ENCODE data around the gene MOB3A.

MOB3A gene

DNA sequence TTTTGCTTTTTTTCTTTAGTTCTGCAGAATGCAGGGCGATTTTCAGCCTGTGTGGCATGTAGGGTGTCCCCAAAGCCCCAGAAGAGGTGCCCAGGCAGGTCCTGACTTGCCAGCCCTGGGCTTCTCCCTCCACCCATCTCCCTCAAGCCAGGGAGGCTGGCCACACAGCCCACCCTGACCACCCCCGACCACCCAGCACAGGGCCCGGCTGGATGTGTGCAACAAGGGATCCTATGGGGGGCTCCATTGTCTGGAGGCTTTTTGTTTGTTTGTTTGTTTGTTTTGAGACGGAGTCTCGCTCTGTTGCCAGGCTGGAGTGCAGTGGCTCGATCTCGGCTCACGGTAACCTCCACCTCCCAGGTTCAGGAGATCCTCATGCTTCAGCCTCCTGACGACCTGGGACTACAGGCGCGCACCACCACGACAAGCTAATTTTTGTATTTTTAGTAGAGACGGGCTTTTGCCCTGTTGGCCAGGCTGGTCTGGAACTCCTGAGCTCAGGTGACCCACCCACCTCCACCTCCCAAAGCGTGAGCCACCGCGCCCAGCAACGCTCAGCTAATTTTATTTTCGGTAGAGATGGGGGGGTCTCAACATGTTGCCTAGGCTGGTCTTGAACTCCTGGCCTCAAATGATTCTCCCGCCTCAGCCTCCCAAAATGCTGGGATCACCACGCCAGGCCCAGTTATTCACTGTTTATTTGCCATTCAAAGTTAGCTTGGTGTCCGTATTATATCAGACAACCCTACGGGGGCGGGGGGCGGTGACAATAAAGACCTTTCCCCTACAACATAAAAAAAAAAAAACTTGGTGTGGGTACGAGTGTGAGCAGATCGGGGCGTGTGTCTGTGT, 37.3 kb downstream of the MOB3A start:
- no peak for DNase-seq

DNA sequence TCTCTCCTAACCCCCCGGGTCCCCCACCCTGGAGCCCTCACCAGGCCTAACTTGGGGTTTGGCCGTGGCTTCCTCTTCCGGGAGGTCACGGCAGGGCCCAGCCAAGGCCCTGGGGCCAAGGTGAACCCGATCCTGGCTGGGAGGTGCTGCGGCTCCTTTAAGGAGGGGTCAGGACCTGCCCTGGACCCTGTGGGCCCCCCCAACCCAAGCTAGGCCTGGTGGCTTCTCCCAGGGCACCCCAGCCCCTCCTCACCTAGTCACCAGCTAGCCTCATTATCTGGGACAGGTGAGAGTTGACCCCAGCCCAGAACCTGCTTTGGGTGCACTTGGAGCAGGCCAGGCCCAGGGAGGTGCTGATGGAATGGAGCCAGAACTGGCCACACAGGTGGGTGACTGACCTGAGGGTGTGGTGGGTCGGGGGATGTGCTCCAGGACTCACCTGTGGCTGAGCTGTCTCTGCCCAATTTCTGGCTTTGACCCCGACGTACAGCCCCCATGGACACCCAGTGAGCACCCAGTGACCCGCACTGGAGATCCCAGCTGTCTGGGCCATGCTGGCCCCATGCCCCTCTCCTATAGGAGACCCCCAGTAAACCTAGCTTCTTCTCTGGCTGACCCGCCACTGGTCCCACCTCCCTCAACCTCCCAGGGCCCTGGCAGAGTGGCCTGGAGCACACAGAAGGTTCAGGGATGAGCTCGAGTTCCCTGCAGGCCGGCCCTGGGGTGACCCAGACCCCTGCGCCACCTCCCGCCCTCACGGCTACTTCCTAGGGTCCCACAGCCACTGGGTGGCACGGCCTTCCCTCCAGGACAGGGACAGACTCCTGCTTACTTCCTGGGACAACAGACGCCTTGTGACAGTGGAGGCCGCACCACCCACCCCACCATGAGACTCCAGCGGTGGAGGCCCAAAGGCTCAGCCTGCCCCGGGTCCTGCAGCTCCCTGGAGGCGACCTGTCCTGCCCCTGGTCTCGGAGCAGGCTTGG, 38.3 kb downstream of the MOB3A start:
- no peak for DNase-seq

DNA sequence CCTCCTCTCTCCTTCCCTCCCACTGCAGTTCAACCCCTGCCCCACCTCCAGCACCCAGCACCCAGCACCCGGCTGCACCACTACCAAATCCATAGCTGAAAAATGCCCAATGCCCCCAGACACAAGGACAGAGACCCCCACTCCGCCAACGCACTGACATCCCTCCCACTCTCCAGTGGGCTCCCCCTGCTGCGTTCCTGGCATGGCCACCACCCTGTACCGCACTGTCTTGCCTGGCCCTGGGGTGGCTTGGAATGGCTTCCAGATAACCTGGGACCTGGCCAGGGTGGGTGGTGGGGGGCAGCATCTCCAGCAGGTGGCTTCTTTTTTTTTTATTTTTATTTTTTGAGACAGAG, 39.3 kb downstream of the MOB3A start:
- DNase-seq, result no peak

DNA sequence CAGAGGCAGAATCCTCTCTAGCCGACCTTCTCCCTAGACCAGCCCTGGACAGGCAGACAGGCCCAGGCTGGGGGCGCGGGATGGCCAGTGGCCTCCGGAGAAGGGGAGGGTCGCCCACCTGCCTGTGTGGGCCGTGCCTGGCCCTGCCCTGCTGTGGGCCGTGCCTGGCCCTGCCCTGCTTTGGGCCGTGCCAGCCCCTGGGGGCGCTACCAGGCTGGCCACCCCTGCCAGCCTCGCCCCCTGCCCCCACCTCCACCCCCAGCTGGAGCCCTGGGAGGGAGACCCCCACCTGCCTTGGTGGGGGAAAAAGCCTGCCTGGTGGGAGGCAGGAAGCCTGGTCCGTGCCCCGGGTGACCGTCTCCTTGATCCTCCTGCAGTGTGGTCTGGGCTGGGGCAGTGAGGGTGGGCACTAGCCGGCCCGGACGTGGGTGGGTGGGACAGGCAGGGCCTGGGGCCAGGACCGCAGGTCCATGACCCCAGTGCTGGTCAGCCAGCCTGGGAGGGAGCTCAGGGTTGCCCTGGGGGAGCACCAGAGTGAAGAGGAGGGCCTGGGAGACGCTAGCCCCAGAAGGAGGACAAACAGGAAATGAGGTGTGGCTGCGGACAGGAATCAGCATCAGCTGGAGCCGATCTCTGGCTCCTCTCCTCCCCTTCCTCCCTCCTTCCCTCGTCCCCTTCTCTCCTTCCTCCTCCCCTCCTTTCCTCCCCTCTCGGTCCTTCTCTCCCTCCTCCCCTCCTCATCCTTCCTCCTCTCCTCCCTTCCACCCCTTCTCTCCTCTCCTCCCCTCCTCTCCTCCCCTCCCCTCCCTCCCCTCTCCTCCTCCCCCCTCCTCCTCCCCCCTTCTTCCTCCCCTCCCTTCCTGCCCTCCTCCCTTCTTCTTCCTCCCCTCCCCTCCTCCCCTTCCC, 39.9 kb downstream of the MOB3A start:
- DNase-seq, result peak; percentile 70

DNA sequence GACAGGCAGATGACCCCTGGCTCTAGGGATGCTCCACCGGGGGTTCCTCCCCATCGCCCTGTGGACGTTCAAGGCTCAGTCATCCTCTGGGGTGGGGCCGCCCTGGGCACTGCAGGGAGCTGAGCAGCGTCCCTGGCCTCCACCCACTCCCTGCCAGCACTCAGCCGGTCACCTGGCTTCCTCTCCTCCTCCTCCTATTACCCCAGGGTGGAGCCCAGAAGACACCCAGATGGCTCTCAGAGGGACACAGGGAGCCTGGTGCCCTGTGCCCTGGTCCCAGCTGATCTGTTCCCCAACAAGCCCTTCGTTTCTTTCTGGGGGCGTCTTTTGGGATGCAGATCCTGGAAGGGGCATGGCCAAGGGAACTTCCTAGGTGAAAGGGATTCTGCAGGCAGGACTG, 41.4 kb downstream of the MOB3A start:
- no peak for DNase-seq

DNA sequence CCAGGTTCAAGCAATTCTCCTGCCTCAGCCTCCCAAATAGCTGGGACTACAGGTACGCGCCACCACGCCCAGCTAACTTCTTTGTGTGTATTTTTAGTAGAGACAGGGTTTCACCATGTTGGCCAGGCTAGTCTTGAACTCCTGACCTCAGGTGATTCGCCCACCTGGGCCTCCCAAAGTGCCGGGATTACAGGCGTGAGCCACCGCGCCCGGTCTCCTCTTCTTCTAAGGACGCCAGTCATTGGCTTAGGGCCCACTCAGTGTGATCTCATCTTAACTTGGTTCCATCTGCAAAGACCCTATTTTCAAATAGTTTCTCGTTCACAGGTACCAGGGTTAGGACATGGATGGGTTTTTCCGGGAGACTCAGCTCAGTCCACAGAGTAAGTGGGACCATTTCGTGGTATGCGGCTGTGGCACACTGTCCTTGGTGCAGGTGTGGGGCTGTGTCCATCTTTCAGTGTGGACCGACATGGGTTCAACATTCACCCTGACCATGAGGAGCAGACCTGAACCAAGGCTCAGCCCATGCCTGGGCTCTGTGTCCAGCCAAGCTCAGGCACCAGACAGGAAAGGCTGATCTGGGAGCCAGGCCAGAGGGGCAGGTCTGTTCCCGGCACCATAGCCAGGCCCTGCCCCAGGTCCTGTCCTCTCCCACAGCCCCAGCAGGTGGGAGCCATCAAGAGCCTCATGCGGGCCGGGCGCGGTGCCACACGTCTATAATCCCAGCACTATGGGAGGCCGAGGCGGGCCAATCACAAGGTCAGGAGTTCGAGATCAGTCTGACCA, 42.3 kb downstream of the MOB3A start:
- no peak for DNase-seq

DNA sequence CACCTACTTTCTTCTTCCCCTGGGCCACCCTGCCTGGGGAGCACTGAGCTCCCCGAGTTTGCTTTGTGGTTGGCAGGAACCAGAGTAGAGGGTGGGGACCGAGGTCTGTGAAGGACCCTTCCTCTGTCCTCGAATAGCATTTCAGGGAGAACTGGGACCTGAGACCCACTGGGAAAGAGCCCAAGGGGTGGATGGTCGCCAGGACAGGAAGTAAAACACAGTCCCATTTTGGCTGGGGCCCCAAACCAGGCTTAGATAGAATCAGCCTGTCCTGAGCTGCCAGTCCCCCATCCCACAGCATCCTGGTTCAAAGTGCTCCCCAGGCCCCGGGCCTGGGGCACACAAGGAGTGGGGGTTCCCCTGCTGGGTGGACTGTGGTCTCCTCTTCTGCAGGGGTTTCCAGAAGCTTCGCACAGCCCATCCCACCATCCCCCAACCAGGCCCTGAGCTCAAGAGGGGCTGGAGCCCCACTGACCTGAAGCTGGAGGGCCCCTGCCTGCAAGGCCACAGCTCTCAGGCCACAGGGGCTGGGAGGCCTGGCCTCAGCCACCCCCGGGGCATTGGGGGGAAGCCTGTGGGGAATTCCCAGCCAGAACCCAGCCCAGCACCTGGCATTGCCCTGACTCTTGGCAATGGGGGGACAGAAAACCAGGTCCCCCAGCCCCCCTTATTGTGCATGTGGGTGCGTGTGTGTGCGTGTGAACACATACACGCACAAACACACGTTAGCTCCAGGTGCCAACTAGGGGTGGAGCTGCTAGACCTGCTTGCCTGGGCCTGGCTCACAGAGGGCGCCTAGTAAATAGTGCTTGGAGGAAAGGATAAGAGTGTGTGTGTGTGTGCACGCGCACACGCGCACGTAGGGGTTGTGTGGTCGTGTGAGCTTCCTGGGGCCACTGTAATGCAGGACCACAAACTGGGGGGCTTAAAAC, 44.1 kb downstream of the MOB3A start:
- peak; percentile 63 for DNase-seq

DNA sequence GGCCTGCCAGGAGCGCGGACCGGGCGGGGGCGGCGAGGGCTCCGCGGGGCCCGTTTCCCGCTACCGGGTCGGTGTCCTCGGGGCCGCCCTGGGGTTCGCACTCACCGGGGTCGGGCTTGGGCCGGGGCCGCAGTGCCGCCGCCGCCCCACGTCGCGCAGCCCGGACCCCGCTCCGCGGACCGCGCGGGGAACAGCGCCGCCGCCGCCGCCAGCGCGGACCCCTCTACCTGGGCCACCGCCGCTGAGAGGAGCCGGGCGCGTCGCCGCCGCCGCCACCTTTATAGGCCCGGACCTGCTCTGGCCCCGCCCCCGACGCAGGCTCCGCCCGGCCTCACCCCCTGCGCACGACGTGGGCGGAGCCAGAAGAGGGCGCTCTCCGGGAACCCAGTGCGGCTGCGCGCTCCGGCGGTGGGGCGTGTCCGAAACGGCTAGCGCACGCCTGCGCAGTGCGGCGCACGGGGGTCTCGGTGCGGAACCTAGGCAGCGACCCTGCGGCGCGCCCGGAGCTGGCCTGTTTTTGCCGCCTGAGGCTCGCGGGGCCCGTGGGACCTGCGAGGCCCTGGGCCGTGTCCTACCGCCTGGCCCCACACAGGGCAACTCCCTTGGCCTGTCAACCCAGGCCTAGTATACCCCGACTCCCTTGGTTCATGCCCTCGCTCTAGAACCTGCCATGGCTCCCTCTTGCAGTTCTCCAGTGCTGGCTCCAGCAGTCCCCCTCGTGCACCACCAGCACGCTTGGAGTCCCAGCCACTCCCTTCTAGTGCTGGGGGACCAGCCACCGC, 44.9 kb downstream of the MOB3A start, which contains the start of gene MKNK2:
MKNK2 (minus strand) TSS at position 254 of the 782 bp plus-strand sequence. CDS start 393 bp downstream, outside the sequence.
- peak; percentile 97 for DNase-seq

DNA sequence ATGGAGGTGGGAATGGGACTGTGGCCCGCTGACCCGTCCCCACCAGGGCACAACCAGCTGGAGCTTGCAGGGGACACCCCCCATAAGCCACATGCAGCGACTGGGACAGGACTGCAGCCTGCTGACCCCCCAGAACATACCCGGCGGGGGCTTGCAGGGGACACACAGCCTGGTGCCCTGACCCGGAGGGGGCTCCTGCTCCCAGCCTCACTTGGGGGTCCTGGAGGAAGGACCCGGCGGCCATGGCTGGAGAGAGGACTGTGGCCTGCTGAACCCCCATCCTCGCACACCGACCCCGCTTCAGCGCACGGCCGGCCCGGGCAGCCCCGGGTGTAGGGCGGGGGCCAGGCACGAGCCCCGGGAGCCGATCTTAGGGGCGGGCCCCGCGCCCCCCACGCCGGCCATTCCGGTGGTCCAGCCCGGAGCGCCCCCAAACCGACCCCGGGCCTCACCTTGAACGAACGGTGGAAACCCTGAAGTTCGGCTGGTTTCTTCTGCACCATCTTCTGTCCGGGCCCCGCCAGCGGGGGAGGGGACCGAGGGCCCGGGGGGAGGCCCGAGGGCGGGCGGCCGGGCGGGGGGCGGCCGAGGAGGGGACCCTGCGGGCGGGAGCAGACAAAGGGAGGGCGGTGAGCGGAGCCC, 45.7 kb downstream of the MOB3A start:
- no peak for DNase-seq

DNA sequence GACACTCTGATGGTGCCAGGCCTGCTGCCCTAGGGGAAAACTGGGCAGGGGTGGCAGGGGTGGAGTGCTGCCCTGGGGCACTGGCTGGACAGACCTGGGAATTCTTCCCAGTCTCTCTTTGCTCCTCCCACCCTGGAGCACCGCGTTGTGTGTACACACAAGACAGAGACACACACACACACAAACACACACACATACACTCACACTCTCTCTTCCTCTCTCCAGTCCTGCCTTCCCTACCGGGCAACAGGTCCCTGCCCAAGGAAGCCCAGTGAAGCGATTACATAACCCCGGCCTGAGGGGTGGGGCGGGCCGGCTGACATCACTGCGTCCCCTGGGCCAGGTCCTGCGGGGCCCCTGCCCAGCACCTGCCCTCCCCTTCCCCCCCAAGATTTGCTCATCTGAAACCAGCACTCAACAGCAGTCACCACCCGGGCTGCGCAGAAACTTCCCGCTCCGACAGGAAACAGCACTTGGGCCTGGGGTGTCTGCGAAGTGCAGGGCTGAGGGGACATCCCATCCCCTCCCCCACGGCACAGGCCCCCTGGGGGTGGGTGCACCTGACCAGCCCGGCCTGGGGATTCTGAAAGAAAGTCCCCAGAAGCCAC, 46.3 kb downstream of the MOB3A start:
- DNase-seq, result peak; percentile 78

DNA sequence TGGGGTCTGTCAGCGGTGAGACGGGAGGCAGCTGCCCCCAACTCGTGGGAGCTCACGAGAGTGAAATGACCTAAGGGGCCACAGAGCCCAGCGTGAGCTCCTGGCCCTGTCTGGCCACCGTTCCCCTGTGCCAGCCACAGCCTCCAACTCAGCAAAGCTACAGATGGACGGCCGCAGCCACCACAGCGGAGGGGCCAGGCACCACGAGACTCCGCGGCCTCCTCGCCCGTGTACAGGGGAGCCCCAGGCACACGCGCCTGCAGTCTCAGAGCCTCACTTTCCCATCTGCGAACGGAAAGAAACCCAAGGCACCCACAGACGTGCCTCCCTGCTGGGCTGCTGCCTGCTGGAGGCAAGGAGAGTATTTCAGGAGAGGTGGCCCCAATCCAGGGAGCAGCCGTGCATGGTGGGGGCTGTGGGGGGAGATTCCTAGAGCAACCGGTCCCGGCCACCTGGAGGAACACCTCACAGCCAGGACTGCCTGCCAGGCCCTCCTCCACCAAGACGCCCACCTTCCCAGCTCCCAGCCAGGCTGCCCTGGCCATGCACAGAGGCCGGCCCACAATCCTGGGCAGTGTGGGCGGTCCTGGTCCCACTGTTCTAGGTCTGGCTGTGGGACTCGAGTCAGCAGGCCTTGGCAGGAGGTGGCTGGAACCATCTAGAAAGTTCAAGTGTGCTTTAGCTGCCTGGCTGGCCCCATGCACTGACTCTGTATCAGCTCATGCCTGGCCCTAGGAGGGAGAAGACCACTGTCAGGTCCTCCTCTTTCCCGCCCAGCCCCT, 47.0 kb downstream of the MOB3A start:
- DNase-seq, result no peak

DNA sequence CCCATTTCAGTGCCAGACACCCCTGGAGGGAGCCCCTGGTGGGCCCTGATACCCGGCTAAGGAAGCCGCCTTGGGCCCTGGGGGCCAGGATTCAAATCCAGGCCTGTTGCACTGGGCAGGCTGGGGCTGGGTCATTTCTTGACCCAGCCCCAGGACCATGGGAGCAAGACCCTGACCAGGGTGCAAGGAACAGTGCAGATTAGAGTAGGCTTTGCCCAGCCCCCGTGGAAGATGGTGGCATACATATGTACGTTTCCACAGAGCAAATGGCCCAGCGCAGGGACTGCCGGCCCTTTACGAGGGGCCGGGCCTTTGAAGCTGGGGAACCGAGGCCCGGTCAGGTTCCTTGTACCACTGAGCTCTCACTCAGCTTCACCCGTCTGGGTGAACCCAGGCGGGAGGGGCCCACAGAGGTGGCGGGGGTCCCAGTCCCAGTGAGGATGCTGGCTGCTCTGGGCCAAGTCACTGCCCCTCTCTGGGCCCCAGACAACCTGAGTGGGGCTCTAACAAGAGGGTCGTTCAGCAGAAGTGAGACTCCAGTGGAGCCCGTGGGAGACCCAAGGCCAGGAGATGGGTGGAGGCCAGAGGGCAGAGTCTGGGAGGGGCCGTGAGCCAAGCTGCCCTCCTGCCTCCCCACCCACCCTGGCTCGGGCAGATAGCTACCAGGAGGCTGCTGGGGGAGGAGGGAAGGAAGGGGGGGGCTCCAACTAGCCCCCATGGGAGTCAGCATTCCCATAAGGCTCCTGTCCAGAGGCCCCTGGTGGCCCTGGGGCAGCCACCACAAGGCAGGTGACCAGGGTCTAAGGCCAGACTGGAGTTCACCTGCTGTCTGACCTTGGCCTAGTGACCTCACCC, 47.8 kb downstream of the MOB3A start:
- no peak for DNase-seq

DNA sequence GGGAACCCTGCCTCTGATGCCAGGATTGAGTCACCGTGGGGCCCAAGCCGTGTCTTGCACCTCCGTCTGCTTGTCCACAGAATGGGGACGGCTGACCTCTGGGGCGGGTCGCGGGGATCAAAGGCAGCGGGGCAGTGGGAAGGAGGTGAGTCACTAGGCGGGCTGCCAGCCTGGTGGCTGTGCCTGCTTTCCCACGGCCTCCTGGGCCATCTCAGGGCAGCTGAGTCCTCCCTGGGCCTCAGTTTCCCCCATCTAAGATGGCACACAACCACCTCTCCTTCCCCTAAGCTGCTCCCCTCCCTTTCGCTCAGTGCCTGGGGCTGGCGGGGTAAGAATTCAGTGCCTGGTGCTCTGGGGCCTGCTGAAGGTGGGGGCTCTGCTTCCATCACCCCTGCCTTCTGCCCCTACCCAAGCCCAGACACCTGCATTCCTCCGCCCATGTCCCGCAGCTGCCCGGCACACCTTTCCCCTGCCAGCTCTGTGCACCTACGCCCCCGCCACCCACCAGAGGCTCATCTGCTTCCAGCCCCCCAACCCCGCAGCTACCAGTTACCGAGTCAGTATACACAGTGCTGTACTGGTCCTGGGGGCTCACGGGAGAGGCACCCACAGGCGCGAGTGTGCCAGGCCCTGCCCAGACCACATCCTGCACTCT, 48.5 kb downstream of the MOB3A start:
- DNase-seq, result peak; percentile 49

DNA sequence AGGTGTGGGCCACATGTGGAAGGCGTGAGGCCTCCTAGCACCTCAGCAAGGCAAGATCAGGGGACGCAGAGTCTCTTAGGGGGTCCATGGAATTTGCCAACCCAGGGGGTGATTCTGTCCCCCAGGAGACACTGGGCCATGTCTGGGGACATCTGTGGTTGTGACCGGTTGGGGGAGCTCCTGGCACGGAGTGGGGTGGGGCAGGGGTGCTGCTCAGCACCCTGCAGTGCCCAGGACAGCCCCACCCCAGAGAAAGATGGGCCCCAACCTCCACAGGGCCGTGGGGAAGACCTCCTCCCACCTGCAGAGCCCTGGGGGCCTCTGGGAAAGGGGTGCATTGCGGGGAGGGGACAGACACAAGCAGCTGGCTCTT, 49.1 kb downstream of the MOB3A start:
- DNase-seq, result no peak

DNA sequence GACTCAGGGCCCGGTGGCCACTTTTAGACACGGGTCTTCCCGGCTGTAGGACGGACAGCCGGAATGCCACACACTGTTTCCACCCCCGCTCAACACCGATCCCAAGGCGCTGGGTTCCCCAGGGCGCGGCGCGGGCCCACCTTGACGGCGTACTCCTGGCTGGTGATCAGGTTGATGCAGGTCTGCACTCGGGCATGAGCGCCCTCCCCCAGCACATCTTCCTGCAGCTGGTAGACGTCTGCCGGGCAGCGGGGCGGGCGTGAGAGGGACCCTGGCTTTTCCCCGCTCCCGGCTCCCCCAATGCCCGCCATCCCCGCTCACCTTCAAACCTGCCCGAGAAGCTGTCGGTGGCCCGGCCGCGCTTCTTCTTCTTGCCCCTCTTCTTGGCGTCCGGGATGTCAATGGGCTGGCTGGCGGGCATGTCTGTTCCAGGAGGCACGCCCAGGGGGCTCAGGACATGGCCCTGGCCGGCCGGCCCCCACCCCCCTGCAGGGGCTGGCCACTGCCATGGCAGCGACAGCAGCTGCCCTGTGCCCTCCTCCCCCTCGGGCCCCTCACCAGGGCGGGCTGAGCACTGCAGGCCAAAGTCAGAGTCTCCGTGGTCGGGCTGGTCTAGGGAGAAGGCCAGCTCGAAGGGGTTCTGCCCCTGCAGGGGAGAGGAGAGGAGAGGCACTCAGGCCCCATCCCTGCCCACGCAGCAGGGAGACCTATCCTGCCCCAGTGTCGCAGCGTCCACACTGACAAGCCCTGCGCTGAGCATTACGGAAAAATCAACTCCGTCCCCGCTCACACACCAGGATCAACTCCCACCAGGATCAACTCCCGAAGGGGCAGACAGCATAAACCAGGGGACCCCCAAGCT, 49.8 kb downstream of the MOB3A start:
- no peak for DNase-seq

Data from CD4-positive, alpha-beta T cell treated with Interleukin-17A for 4 hours (primary cell).